ENCODE results near the gene ABHD6. TPM values are rescaled to one million over a fixed set of nuclear protein-coding genes. Genes with fewer than 3 reads are reported as not detected.

The ABHD6 gene
- total and polyA plus RNA-seq, 9 of the 15 experiments (the other 6 are each of a cell fraction or from before 2014, with no cell fraction given) = 0.53 to 3.6 (median 2.5) TPM

- TF ChIP-seq ZBTB49 (CRISPR knock-in tag; IDR thresholded peaks at IDR 0.05; ENCODE audit: borderline replicate concordance) (no peak), STAT5A (IDR thresholded peaks at IDR 0.05; ENCODE audit: borderline replicate concordance, low read length) (no peak), YY1 (IDR thresholded peaks at IDR 0.05; ENCODE audit: borderline replicate concordance in 1 of 3, control insufficient read depth in 1 of 3, extremely low read depth in 1 of 3, insufficient read depth in 3 of 3, insufficient read length in 1 of 3, insufficient replicate concordance in 2 of 3, low read depth in 1 of 3, low read length in 2 of 3) (peak in 1 of 3 experiments; percentile 71), DMBX1 (CRISPR knock-in tag; IDR thresholded peaks at IDR 0.05; ENCODE audit: borderline replicate concordance) (peak; percentile 37; the same call in 1 of the 2 replicates), NFYB (IDR thresholded peaks at IDR 0.05; ENCODE audit: extremely low read depth, insufficient read length) (no peak), ETV6 (IDR thresholded peaks at IDR 0.05; ENCODE audit: borderline replicate concordance in 1 of 2, low read depth in 2 of 2, low read length in 1 of 2) (no peak), ETV6 (CRISPR knock-in tag; IDR thresholded peaks at IDR 0.05; ENCODE audit: borderline replicate concordance) (no peak), RBM25 (IDR thresholded peaks at IDR 0.05; ENCODE audit: low read depth, low read length, severe bottlenecking) (peak; percentile 82), CBX1 (IDR thresholded peaks at IDR 0.05; ENCODE audit: low read depth) (peak; percentile 75; the same call in 1 of the 2 replicates), E2F1 (CRISPR knock-in tag; IDR thresholded peaks at IDR 0.05) (no peak), CXXC5 (CRISPR knock-in tag; IDR thresholded peaks at IDR 0.05) (peak; percentile 94), HDAC3 (IDR thresholded peaks at IDR 0.05; ENCODE audit: borderline replicate concordance, partially characterized antibody) (no peak), IFI16 (CRISPR knock-in tag; IDR thresholded peaks at IDR 0.05) (no peak), SAP30 (IDR thresholded peaks at IDR 0.05; ENCODE audit: borderline replicate concordance, insufficient read depth, low read depth, low read length, poor library complexity, severe bottlenecking) (peak; percentile 49), CHD1 (IDR thresholded peaks at IDR 0.05; ENCODE audit: low read length) (peak; percentile 47), RBBP5 (IDR thresholded peaks at IDR 0.05; ENCODE audit: borderline replicate concordance, insufficient read depth, low read length, poor library complexity, severe bottlenecking) (peak; percentile 64), PML (IDR thresholded peaks at IDR 0.05; ENCODE audit: low read length) (no peak)
- TF ChIP-seq, protein P1, sequence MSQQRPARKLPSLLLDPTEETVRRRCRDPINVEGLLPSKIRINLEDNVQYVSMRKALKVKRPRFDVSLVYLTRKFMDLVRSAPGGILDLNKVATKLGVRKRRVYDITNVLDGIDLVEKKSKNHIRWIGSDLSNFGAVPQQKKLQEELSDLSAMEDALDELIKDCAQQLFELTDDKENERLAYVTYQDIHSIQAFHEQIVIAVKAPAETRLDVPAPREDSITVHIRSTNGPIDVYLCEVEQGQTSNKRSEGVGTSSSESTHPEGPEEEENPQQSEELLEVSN (IDR thresholded peaks at IDR 0.05; ENCODE audit: borderline replicate concordance in 1 of 2, extremely low read depth in 1 of 2, insufficient read depth in 1 of 2, insufficient read length in 1 of 2, low read depth in 1 of 2, low read length in 1 of 2, poor library complexity in 1 of 2, severe bottlenecking in 1 of 2) = peak; percentile 20 to 78
- TF ChIP-seq, protein P2, sequence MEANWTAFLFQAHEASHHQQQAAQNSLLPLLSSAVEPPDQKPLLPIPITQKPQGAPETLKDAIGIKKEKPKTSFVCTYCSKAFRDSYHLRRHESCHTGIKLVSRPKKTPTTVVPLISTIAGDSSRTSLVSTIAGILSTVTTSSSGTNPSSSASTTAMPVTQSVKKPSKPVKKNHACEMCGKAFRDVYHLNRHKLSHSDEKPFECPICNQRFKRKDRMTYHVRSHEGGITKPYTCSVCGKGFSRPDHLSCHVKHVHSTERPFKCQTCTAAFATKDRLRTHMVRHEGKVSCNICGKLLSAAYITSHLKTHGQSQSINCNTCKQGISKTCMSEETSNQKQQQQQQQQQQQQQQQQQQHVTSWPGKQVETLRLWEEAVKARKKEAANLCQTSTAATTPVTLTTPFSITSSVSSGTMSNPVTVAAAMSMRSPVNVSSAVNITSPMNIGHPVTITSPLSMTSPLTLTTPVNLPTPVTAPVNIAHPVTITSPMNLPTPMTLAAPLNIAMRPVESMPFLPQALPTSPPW (CRISPR knock-in tag; IDR thresholded peaks at IDR 0.05) = peak; percentile 68
Measured at GRCh38 chr3:58332575-58333188, 95.1 kb downstream of the ABHD6 start, which contains the start of gene PXK (continued).

All from K562 (cell line).